ENCODE measurements around the gene EVPL.
"Not testable (repeated sequence)": the region's sequence is repeated elsewhere in the genome, so short reads cannot be mapped to it uniquely, and the experiment has no call there.

EVPL gene

GRCh38 chr17:76071531-76072147, 44.5 kb upstream of the EVPL start:
- no peak for DNase-seq
- peak overlapping the region; percentile 95 for H3K4me3 Mint-ChIP-seq
- peaks cover 42% of the 10 kb centered on the region for H3K4me1 Mint-ChIP-seq
- H3K27me3 Mint-ChIP-seq (ENCODE audit: low read depth, poor library complexity) = peaks cover 40% of the 10 kb centered on the region
- H3K9me3 Mint-ChIP-seq = no peaks in the 10 kb centered on the region
- TF ChIP-seq CTCF (IDR thresholded peaks at IDR 0.05) = no peak
- peaks cover 15% of the 10 kb centered on the region for H3K36me3 Mint-ChIP-seq (ENCODE audit: low read depth)
- H3K27ac Mint-ChIP-seq = peak overlapping the region; percentile 90

DNA sequence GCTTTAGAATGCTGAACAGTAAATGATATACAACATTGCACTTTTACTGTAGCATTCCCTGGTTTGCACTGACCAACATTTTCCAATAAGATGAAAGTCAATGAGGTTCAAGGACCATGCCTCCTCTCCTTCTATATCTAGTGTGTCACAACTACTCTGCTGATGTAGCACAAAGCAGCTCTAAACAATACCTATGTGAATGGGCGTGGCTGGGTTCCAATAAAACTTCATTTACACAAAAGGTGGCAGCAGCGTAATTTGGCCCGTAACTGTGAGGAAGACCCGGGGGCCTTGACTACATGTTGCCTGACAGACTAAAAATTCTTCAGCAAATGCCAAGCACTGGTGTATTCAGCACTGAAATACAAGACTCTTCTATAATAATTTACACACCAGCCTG, 38.7 kb upstream of the EVPL start:
- Mint-ChIP-seq H3K9me3 (no peaks in the 10 kb centered on the region), H3K4me3 (no peak overlapping the region), H3K27ac (no peak overlapping the region)

DNA sequence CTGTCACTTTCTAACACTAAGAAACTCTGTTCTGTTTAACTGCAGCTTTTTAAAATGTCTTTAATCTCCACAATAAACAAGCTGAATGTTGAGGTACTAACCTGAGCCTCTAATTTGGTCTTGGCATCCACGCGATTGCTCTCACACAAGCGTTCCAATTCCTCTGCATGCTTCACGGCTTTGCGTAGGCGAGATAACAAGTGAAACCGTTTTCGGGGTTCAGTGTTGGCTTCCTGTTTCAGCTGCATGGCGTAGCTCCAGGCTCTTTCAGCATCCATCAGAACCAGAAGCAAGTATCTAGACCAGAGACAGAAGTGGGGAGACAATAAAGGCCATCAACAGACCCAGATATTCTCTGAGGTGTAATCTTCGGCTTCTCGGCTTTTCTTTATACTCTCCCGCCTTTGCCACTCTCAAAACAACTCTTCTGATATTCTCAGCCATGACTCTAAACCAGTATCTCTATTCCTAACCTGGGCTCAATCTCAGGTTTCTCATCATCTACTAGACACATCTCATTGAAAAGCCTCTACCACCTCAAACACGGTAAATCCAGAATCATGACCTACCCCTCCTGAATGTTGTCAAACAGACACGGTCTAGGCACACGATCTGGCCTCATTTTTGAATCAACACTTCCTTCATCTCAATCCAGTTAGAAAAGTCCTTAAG, 36.9 kb upstream of the EVPL start:
- no peak for DNase-seq
- H3K27ac Mint-ChIP-seq = no peak overlapping the region
- H3K9me3 Mint-ChIP-seq = no peaks in the 10 kb centered on the region
- peaks cover 74% of the 10 kb centered on the region for H3K36me3 Mint-ChIP-seq (ENCODE audit: low read depth)
- no peak for TF ChIP-seq CTCF (IDR thresholded peaks at IDR 0.05)
- H3K4me3 Mint-ChIP-seq = no peak overlapping the region
- H3K27me3 Mint-ChIP-seq (ENCODE audit: low read depth, poor library complexity) = no peaks in the 10 kb centered on the region
- no peaks in the 10 kb centered on the region for H3K4me1 Mint-ChIP-seq

More for the DNA sequence above, 38.7 kb upstream of the EVPL start:
- TF ChIP-seq CTCF (IDR thresholded peaks at IDR 0.05) = no peak
- Mint-ChIP-seq H3K27me3 (ENCODE audit: low read depth, poor library complexity) (no peaks in the 10 kb centered on the region), H3K36me3 (ENCODE audit: low read depth) (peaks cover 61% of the 10 kb centered on the region), H3K4me1 (peaks cover 7% of the 10 kb centered on the region)
- DNase-seq = no peak

- H3K27ac Mint-ChIP-seq; DNase-seq; H3K9me3 Mint-ChIP-seq; H3K27me3 Mint-ChIP-seq (ENCODE audit: low read depth, poor library complexity); H3K4me1 Mint-ChIP-seq; H3K4me3 Mint-ChIP-seq: not testable (repeated sequence)
- H3K36me3 Mint-ChIP-seq (ENCODE audit: low read depth) = peaks cover 69% of the 10 kb centered on the region
Observed at GRCh38 chr17:76058264-76058663, 31.2 kb upstream of the EVPL start.

DNA sequence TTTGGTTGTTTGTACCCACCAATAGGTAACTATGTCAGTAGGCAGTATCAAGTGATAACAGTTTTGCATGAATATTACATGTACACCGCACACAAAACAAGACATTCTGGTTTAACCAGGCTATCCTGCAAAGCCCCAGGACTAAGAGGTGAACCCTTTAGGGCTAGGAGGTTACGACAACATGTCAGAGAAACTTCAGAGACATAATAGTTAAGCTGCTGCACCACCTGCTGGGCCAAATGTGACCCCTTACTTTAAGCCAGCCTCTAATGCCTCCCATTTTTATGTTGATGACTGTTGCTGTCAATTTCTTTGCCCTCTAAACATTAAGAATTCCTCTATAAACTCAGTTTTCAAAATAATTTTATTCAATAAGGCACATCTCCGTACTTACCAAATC, 29.8 kb upstream of the EVPL start:
- H3K36me3 Mint-ChIP-seq (ENCODE audit: low read depth) = peaks cover 64% of the 10 kb centered on the region
- H3K4me1 Mint-ChIP-seq = peaks cover 10% of the 10 kb centered on the region
- H3K27ac Mint-ChIP-seq = no peak overlapping the region
- H3K4me3 Mint-ChIP-seq = no peak overlapping the region
- TF ChIP-seq CTCF (IDR thresholded peaks at IDR 0.05) = no peak
- H3K27me3 Mint-ChIP-seq (ENCODE audit: low read depth, poor library complexity) = no peaks in the 10 kb centered on the region
- DNase-seq = no peak
- H3K9me3 Mint-ChIP-seq = no peaks in the 10 kb centered on the region

- H3K36me3 Mint-ChIP-seq (ENCODE audit: low read depth) = peaks cover 70% of the 10 kb centered on the region
- TF ChIP-seq CTCF (IDR thresholded peaks at IDR 0.05) = no peak
- no peaks in the 10 kb centered on the region for H3K27me3 Mint-ChIP-seq (ENCODE audit: low read depth, poor library complexity)
- DNase-seq = no peak
- no peak overlapping the region for H3K4me3 Mint-ChIP-seq
- H3K9me3 Mint-ChIP-seq = no peaks in the 10 kb centered on the region
- H3K27ac Mint-ChIP-seq = peak overlapping the region; percentile 86
- peaks cover 16% of the 10 kb centered on the region for H3K4me1 Mint-ChIP-seq
Observed at GRCh38 chr17:76054112-76054476, 27.0 kb upstream of the EVPL start.
